Vagina (tissue), 2 donors: ENCODE measurements around the gene SORCS2.

Experiments
- POLR2A ChIP-seq, 2 donors: fragments of 450-650 bp; IDR thresholded peaks; one replicate each; pipeline ENCODE4 v1.6.1; 2017; ENCODE audit warnings: antibody characterized with exemption in 2 of 2, mild to moderate bottlenecking in 2 of 2, moderate library complexity in 2 of 2
- POLR2AphosphoS5 ChIP-seq, 2 donors: sonication (generic); formaldehyde crosslinking; IDR thresholded peaks; one replicate each; pipeline ENCODE4 v1.9.0; 2017; ENCODE audit warnings: antibody characterized with exemption in 2 of 2, mild to moderate bottlenecking in 2 of 2, low read depth in 1 of 2; ENCODE audit not compliant: insufficient read depth in 1 of 2
- TF ChIP-seq, protein P1 (sequence below), 3 experiments: fragments of 450-650 bp in 2 of 3; fragments of 200-600 bp in 1 of 3; sonication (generic) in 1 of 3; IDR thresholded peaks; one replicate each; pipeline ENCODE4 v1.5.1; 2017 to 2019; ENCODE audit warnings: antibody characterized with exemption in 3 of 3, mild to moderate bottlenecking in 2 of 3, moderate library complexity in 2 of 3

DNA sequence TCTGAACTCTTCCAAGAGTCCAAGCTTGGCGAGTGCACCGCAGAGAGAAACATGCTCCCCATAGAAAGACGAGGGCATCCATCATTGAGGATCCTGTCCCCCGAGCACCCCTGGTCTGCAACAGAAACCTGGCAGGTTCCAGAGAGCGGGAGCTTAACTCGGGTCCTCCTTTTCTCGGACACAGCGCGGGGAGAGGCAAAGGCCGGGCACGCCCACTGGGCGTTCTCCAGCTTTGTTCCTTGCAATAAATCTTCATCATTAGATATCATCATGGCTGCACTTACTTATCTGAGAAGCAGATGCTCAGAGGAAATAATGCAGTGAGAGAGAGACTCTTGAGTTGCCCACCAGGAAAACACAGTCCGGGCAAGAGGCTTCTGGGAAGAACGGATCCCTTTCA, 332.5 kb downstream of the SORCS2 start:
- TF ChIP-seq, protein P1, sequence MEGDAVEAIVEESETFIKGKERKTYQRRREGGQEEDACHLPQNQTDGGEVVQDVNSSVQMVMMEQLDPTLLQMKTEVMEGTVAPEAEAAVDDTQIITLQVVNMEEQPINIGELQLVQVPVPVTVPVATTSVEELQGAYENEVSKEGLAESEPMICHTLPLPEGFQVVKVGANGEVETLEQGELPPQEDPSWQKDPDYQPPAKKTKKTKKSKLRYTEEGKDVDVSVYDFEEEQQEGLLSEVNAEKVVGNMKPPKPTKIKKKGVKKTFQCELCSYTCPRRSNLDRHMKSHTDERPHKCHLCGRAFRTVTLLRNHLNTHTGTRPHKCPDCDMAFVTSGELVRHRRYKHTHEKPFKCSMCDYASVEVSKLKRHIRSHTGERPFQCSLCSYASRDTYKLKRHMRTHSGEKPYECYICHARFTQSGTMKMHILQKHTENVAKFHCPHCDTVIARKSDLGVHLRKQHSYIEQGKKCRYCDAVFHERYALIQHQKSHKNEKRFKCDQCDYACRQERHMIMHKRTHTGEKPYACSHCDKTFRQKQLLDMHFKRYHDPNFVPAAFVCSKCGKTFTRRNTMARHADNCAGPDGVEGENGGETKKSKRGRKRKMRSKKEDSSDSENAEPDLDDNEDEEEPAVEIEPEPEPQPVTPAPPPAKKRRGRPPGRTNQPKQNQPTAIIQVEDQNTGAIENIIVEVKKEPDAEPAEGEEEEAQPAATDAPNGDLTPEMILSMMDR (IDR thresholded peaks at IDR 0.05): no peak
- TF ChIP-seq POLR2A (IDR thresholded peaks at IDR 0.05) (no peak), POLR2AphosphoS5 (IDR thresholded peaks at IDR 0.05; ENCODE audit: insufficient read depth in 1 of 2, low read depth in 1 of 2) (no peak)
